HG03060 (cell line): Measurements from ENCODE around the gene CFL2.
"Not testable (repeated sequence)": the region's sequence is repeated elsewhere in the genome, so short reads cannot be mapped to it uniquely, and the experiment has no call there.

Source experiments
- ATAC-seq: cut with Tn5 transposase; IDR thresholded peaks from one replicate; pipeline ENCODE4 v1.9.1; 2021; ENCODE audit warnings: low read depth, moderate number of reproducible peaks; ENCODE audit not compliant: unreplicated experiment

The CFL2 gene

GRCh38 chr14:34711796-34712712 is 2.3 kb downstream of the CFL2 start:
- ATAC-seq: no peak

GRCh38 chr14:34711169-34711568 is 3.2 kb downstream of the CFL2 start:
- ATAC-seq: peak; percentile 63

- ATAC-seq: no peak
These were observed 3.6 kb downstream of the CFL2 start for GRCh38 chr14:34710744-34711143.

- ATAC-seq: no peak
These were observed 4.4 kb downstream of the CFL2 start for GRCh38 chr14:34710006-34710405.

GRCh38 chr14:34707722-34708121 is 6.7 kb downstream of the CFL2 start:
- ATAC-seq: no peak

GRCh38 chr14:34701808-34702207 is 12.6 kb downstream of the CFL2 start:
- ATAC-seq: no peak

- ATAC-seq: no peak
These were observed 13.7 kb downstream of the CFL2 start for GRCh38 chr14:34700622-34701130.

GRCh38 chr14:34699873-34700621 is 14.3 kb downstream of the CFL2 start:
- no peak for ATAC-seq

- not testable (repeated sequence) for ATAC-seq
These were observed 20.2 kb downstream of the CFL2 start for GRCh38 chr14:34694216-34694615.

- no peak for ATAC-seq
These were observed 21.0 kb downstream of the CFL2 start for GRCh38 chr14:34693228-34693939.

- no peak for ATAC-seq
These were observed 21.5 kb downstream of the CFL2 start for GRCh38 chr14:34692898-34693227.

GRCh38 chr14:34692348-34692747 is 22.0 kb downstream of the CFL2 start:
- no peak for ATAC-seq

- ATAC-seq: no peak
These were observed 23.2 kb downstream of the CFL2 start for GRCh38 chr14:34691206-34691605.

- no peak for ATAC-seq
These were observed 25.8 kb downstream of the CFL2 start for GRCh38 chr14:34688470-34689206.

GRCh38 chr14:34685819-34686428 is 28.5 kb downstream of the CFL2 start:
- ATAC-seq: no peak

- ATAC-seq: no peak
These were observed 29.8 kb downstream of the CFL2 start for GRCh38 chr14:34684578-34684977.

- ATAC-seq: no peak
These were observed 31.5 kb downstream of the CFL2 start for GRCh38 chr14:34682787-34683321.

- ATAC-seq: no peak
These were observed 33.5 kb downstream of the CFL2 start for GRCh38 chr14:34680806-34681479.

- ATAC-seq: no peak
These were observed 35.7 kb downstream of the CFL2 start for GRCh38 chr14:34678735-34679134.
